Right atrium auricular region (tissue), 2 donors: ENCODE data around the gene PGD. TPM values are rescaled to one million over a fixed set of nuclear protein-coding genes. Genes with fewer than 3 reads are reported as not detected.

Source experiments
- DNase-seq: peaks from one replicate; pipeline ENCODE4 v3.0.0-alpha.2; 2019; ENCODE audit warnings: low spot score
- H3K27ac ChIP-seq, 2 donors: fragments of 200-600 bp; sonication (generic); 1 replicate in 1 of 2; 2 replicates in 1 of 2; pipeline ENCODE4 v1.5.1; 2016 to 2019
- H3K27me3 ChIP-seq, 2 donors: fragments of 200-600 bp; sonication (generic); one replicate each; pipeline versions ENCODE4 v1.5.1 to v1.6.0; 2017 to 2019
- H3K36me3 ChIP-seq: fragments of 200-600 bp; sonication (generic); one replicate; pipeline ENCODE4 v1.5.1; 2016
- H3K4me1 ChIP-seq, 2 donors: fragments of 200-600 bp; sonication (generic); one replicate each; pipeline versions ENCODE4 v1.5.1 to v1.6.0; 2017 to 2019
- H3K4me3 ChIP-seq, 2 donors: fragments of 200-600 bp; sonication (generic); 1 replicate in 1 of 2; 2 replicates in 1 of 2; pipeline ENCODE4 v1.5.1; 2017 to 2019; ENCODE audit warnings: mild to moderate bottlenecking in 1 of 2, moderate library complexity in 1 of 2
- H3K9me3 ChIP-seq, 2 donors: fragments of 200-600 bp; sonication (generic); one replicate each; pipeline ENCODE4 v1.5.1; 2019
- total RNA-seq, 2 donors: library from RNA; depleted of rRNA; stranded (reverse); fragments of >200 nt; gene quantifications; one replicate each; pipeline ENCODE4 v1.1.0, GENCODE V29; 2016
- TF ChIP-seq, protein P1 (sequence below), 2 donors: fragments of 200-600 bp; sonication (generic); IDR thresholded peaks; one replicate each; pipeline ENCODE4 v1.5.1; 2019; ENCODE audit warnings: antibody characterized with exemption in 2 of 2

The PGD gene
- total RNA-seq, 2 donors from 2014 or later = 51.1 to 59.9 TPM

DNA sequence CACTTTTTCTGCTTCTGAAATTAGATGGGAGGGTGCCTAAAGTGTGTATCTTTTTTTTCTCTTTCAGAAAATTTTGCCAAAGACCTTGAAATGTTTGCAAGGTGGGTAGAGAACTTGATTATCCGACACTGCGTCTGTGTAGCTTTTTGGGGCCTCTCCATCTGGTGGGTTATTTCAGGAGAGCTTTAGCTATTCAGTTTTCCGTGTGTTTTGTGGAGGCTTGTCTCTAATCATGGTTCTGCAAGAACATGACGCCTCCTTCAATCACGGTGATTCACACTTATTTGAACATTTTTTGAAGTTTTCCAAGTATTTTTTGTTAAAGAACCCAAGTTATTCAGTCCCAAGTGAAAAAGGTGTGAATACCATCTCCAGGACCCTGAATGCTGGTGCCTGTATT lies 35.7 kb downstream of the PGD start:
- H3K4me1 ChIP-seq = peaks cover 0 to 16% of the 10 kb centered on the region in 2 donors
- H3K27ac ChIP-seq = no peak overlapping the region
- no peaks in the 10 kb centered on the region for H3K36me3 ChIP-seq
- H3K9me3 ChIP-seq = no peaks in the 10 kb centered on the region
- TF ChIP-seq, protein P1, sequence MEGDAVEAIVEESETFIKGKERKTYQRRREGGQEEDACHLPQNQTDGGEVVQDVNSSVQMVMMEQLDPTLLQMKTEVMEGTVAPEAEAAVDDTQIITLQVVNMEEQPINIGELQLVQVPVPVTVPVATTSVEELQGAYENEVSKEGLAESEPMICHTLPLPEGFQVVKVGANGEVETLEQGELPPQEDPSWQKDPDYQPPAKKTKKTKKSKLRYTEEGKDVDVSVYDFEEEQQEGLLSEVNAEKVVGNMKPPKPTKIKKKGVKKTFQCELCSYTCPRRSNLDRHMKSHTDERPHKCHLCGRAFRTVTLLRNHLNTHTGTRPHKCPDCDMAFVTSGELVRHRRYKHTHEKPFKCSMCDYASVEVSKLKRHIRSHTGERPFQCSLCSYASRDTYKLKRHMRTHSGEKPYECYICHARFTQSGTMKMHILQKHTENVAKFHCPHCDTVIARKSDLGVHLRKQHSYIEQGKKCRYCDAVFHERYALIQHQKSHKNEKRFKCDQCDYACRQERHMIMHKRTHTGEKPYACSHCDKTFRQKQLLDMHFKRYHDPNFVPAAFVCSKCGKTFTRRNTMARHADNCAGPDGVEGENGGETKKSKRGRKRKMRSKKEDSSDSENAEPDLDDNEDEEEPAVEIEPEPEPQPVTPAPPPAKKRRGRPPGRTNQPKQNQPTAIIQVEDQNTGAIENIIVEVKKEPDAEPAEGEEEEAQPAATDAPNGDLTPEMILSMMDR (IDR thresholded peaks at IDR 0.05) = no peak
- DNase-seq = no peak
- H3K27me3 ChIP-seq = no peaks in the 10 kb centered on the region
- no peak overlapping the region for H3K4me3 ChIP-seq

DNA sequence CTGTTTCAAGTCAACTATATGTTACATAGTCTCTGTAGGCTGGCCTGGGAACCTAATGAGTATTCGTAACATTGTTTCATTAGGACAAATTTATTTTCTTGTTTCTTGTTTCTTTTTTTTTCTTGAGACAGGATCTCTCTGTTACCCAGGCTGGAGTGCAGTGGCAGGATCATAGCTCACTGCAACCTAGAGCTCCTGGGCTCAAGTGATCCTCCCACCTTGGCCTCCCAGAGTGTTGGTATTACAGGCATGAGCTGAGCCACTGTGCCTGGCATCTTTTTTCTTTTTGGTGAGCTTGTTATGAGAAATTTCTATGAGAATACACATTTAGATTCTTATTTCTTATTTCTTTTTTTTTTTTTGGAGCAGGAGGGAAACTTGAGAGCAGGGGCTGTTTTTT lies 38.2 kb downstream of the PGD start:
- no peak for DNase-seq
- no peaks in the 10 kb centered on the region for H3K27me3 ChIP-seq
- no peak overlapping the region for H3K4me3 ChIP-seq
- no peaks in the 10 kb centered on the region for H3K36me3 ChIP-seq
- no peaks in the 10 kb centered on the region for H3K9me3 ChIP-seq
- no peaks in the 10 kb centered on the region for H3K4me1 ChIP-seq
- H3K27ac ChIP-seq = no peak overlapping the region
- TF ChIP-seq, protein P1 (IDR thresholded peaks at IDR 0.05) = no peak

DNA sequence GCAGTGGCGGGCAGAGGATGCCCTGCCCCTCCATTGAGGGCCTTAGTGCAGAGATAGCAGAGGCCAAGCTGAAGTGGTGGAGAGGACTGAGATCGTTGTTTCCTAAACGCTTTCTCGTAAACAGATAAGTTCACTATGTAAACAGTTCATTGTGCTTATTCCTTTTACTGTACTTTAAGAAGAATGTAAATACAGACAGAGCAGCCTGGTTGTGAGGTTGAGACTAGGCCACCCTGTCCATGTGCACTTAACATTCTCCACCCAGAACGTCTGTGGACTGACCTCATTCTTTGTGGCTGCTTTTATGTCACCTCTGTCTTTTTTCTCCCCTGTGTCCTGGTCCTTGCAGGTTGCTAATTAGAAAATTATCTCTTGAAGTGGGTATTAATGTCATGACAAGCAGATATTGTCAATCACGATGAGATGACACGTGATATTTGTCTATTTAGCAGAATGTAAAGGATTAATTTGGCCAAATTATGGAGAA lies 39.9 kb downstream of the PGD start:
- DNase-seq = no peak
- H3K36me3 ChIP-seq = no peaks in the 10 kb centered on the region
- TF ChIP-seq, protein P1 (IDR thresholded peaks at IDR 0.05) = no peak
- H3K27ac ChIP-seq = no peak overlapping the region
- no peak overlapping the region for H3K4me3 ChIP-seq
- no peaks in the 10 kb centered on the region for H3K4me1 ChIP-seq
- H3K9me3 ChIP-seq = no peaks in the 10 kb centered on the region
- H3K27me3 ChIP-seq = no peaks in the 10 kb centered on the region

DNA sequence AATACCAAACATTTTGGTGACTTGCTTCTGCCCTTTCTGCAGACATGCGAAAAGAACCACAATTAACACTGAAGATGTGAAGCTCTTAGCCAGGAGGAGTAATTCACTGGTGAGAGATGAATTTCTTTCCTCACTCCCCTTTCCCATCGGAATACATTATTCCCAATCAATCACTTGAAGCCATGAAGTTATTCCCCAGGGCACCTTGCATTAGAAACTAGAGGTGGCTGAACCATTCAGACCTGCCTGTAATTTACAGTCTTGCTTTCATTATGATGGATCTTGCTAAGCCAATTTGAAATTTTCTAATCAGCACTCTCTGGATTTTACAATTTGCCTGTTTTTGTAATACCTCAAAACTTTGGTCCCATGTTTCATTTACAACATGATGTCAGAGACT lies 41.4 kb downstream of the PGD start:
- Histone ChIP-seq H3K27ac (no peak overlapping the region), H3K4me3 (no peak overlapping the region), H3K4me1 (no peaks in the 10 kb centered on the region), H3K36me3 (no peaks in the 10 kb centered on the region), H3K9me3 (no peaks in the 10 kb centered on the region), H3K27me3 (no peaks in the 10 kb centered on the region)
- TF ChIP-seq, protein P1 (IDR thresholded peaks at IDR 0.05) = no peak
- no peak for DNase-seq

DNA sequence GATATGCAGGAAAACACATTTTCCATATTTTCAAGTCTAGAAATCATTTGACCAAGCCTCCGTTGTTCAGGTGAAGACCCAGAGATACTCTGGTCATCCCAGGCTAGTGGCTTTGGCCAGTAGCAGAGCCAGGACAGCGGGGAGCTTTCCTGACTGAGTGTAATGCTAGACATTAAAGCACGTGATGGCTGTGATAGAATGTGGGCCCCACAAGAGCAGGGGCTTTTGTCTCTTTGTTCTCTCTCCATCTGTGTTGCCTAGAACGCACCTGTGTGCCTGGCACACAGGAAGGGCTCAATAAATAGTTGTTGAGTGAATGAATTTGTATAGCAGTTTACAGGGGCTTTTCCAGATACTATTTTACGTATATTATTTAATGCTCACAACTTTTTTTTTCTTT lies 41.9 kb downstream of the PGD start:
- no peaks in the 10 kb centered on the region for H3K27me3 ChIP-seq
- no peak overlapping the region for H3K27ac ChIP-seq
- no peak for DNase-seq
- H3K4me3 ChIP-seq = no peak overlapping the region
- TF ChIP-seq, protein P1 (IDR thresholded peaks at IDR 0.05) = no peak
- no peaks in the 10 kb centered on the region for H3K36me3 ChIP-seq
- no peaks in the 10 kb centered on the region for H3K4me1 ChIP-seq
- H3K9me3 ChIP-seq = no peaks in the 10 kb centered on the region

DNA sequence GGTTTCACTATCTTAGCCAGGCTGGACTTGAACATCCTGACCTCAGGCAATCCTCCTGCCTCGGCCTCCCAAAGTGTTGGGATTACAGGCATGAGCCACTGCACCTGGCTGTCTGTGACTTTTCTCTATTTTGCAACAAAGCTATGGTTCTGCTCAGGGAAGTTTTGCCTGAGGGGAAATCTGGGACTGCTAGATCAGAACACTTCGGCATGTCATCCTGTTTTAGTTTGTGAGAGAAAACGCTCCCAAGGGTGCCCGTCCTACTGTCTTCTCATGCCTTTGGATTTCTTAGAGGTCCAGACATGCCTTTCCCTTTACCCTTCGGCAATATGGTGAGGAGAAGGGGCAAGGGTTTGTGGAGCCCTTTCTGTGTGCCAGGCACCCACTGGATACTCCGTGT lies 45.4 kb downstream of the PGD start:
- no peak overlapping the region for H3K27ac ChIP-seq
- no peaks in the 10 kb centered on the region for H3K27me3 ChIP-seq
- no peak overlapping the region for H3K4me3 ChIP-seq
- TF ChIP-seq, protein P1 (IDR thresholded peaks at IDR 0.05) = no peak
- no peaks in the 10 kb centered on the region for H3K9me3 ChIP-seq
- no peaks in the 10 kb centered on the region for H3K4me1 ChIP-seq
- no peaks in the 10 kb centered on the region for H3K36me3 ChIP-seq
- no peak for DNase-seq
